OCI-LY7 (cell line): ENCODE data around the gene LY6G5C.

Experiments used
- CTCF ChIP-seq: fragments of 200-600 bp; sonication (generic); conservative IDR thresholded peaks from 2 replicates; pipeline ENCODE4 v1.5.1; 2014; ENCODE audit warnings: mild to moderate bottlenecking, antibody characterized with exemption, low read length, moderate library complexity, mixed read lengths
- EZH2phosphoT487 ChIP-seq: fragments of 200-600 bp; sonication (generic); IDR thresholded peaks from 2 replicates; pipeline ENCODE4 v1.6.1; 2018; ENCODE audit warnings: low read depth, borderline replicate concordance, mild to moderate bottlenecking, mixed run types, antibody characterized with exemption, low read length, moderate library complexity, mixed read lengths

- TF ChIP-seq EZH2phosphoT487 (no peak), CTCF (no peak)
Measured at GRCh38 chr6:31651602-31652191, 29.2 kb downstream of the LY6G5C start.
